ENCODE measurements around the gene LGALSL.

DNA sequence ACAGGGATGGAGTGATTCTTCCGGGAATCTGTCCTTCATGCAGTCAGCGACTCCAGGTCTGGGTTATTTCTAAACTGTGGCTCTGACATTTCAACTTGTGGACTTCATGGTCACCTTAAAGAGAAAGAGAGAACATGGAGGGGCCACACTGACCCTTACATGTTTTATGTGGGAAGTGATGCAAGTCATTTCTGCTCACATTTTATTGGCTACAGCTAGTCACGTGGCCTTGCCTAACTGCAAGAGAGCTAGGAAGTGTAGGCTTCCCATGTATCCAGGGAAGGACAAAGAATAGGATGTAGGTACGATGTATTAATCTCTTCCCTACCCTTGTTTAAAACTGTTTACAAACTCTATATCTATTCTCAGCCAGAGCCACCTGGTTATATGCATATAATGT lies 39.8 kb downstream of the LGALSL start:
- TF ChIP-seq TAF1 (IDR thresholded peaks at IDR 0.05; ENCODE audit: low read depth), result no peak
- TF ChIP-seq CEBPB (IDR thresholded peaks at IDR 0.05), result no peak
- TF ChIP-seq, protein P1, sequence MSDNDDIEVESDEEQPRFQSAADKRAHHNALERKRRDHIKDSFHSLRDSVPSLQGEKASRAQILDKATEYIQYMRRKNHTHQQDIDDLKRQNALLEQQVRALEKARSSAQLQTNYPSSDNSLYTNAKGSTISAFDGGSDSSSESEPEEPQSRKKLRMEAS (IDR thresholded peaks at IDR 0.05), result no peak
- TF ChIP-seq RAD21 (IDR thresholded peaks at IDR 0.05; ENCODE audit: low read depth), result no peak
- no peak for TF ChIP-seq CREB1 (IDR thresholded peaks at IDR 0.05; ENCODE audit: low read depth)
- TF ChIP-seq FOXM1 (IDR thresholded peaks at IDR 0.05; ENCODE audit: borderline replicate concordance, low read depth), result no peak
- TF ChIP-seq, protein P2, sequence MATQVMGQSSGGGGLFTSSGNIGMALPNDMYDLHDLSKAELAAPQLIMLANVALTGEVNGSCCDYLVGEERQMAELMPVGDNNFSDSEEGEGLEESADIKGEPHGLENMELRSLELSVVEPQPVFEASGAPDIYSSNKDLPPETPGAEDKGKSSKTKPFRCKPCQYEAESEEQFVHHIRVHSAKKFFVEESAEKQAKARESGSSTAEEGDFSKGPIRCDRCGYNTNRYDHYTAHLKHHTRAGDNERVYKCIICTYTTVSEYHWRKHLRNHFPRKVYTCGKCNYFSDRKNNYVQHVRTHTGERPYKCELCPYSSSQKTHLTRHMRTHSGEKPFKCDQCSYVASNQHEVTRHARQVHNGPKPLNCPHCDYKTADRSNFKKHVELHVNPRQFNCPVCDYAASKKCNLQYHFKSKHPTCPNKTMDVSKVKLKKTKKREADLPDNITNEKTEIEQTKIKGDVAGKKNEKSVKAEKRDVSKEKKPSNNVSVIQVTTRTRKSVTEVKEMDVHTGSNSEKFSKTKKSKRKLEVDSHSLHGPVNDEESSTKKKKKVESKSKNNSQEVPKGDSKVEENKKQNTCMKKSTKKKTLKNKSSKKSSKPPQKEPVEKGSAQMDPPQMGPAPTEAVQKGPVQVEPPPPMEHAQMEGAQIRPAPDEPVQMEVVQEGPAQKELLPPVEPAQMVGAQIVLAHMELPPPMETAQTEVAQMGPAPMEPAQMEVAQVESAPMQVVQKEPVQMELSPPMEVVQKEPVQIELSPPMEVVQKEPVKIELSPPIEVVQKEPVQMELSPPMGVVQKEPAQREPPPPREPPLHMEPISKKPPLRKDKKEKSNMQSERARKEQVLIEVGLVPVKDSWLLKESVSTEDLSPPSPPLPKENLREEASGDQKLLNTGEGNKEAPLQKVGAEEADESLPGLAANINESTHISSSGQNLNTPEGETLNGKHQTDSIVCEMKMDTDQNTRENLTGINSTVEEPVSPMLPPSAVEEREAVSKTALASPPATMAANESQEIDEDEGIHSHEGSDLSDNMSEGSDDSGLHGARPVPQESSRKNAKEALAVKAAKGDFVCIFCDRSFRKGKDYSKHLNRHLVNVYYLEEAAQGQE (IDR thresholded peaks at IDR 0.05; ENCODE audit: low read depth), result no peak
- no peak for TF ChIP-seq TCF12 (IDR thresholded peaks at IDR 0.05; ENCODE audit: low read depth)
- no peak for TF ChIP-seq ZBTB7A (IDR thresholded peaks at IDR 0.05; ENCODE audit: low read depth)
- no peak for TF ChIP-seq EP300 (IDR thresholded peaks at IDR 0.05; ENCODE audit: borderline replicate concordance)
- TF ChIP-seq EGR1 (IDR thresholded peaks at IDR 0.05), result no peak

All from Ishikawa (cell line).